CD8-positive, alpha-beta memory T cell (primary cell): ENCODE measurements around the gene TRNT1. TPM values are rescaled to one million over a fixed set of nuclear protein-coding genes. Genes with fewer than 3 reads are reported as not detected.

Experiments used
- CTCF ChIA-PET: fragments of 350-600 bp; sonication (Branson Sonifier 250); formaldehyde crosslinking; loops from one replicate; lab custom pipeline; 2021; ENCODE audit warnings: antibody characterized with exemption; lab: Charles Lee
- POLR2A ChIA-PET: fragments of 350-600 bp; sonication (Branson Sonifier 250); formaldehyde crosslinking; loops from one replicate; lab custom pipeline; 2021; ENCODE audit warnings: antibody characterized with exemption; lab: Charles Lee
- DNase-seq, 5 donors: peaks; one replicate each; pipeline versions ENCODE4 v3.0.0 to v3.0.0-alpha.2; 2020 to 2022; ENCODE audit warnings: mixed read lengths in 1 of 5
- H3K27ac ChIP-seq: one replicate; pipeline ENCODE4 v1.7.0; 2013; ENCODE audit warnings: low read depth, mild to moderate bottlenecking, low read length, moderate library complexity
- H3K27me3 ChIP-seq: 2 replicates; pipeline ENCODE4 v1.7.0; 2013; ENCODE audit warnings: low read length, mild to moderate bottlenecking; ENCODE audit not compliant: insufficient read depth, poor library complexity, severe bottlenecking
- H3K36me3 ChIP-seq: 2 replicates; pipeline ENCODE4 v1.7.0; 2013; ENCODE audit warnings: mild to moderate bottlenecking, low read length, moderate library complexity; ENCODE audit not compliant: insufficient read depth
- H3K4me1 ChIP-seq: 2 replicates; pipeline ENCODE4 v1.7.0; 2013; ENCODE audit warnings: mild to moderate bottlenecking, low read length, moderate library complexity; ENCODE audit not compliant: insufficient read depth
- H3K4me3 ChIP-seq: 2 replicates; pipeline ENCODE4 v1.7.0; 2013; ENCODE audit warnings: mild to moderate bottlenecking, low read length
- H3K9me3 ChIP-seq: 2 replicates; pipeline ENCODE4 v1.7.0; 2013; ENCODE audit warnings: mild to moderate bottlenecking, low read length
- H3K27ac Mint-ChIP-seq, 8 donors: one replicate each; pipeline ENCODE4 v1.8.0; 2020 to 2021; ENCODE audit warnings: mixed read lengths in 8 of 8, mild to moderate bottlenecking in 6 of 8, inconsistent platforms in 3 of 8, moderate library complexity in 3 of 8
- H3K27me3 Mint-ChIP-seq, 2 donors: one replicate each; pipeline ENCODE4 v1.8.0; 2020 to 2021; ENCODE audit warnings: mixed read lengths in 2 of 2, mild to moderate bottlenecking in 1 of 2, moderate library complexity in 1 of 2
- H3K36me3 Mint-ChIP-seq, 3 donors: one replicate each; pipeline ENCODE4 v1.8.0; 2020 to 2021; ENCODE audit warnings: mixed read lengths in 3 of 3, inconsistent platforms in 1 of 3, mild to moderate bottlenecking in 1 of 3
- H3K4me1 Mint-ChIP-seq, 3 donors: one replicate each; pipeline ENCODE4 v1.8.0; 2020 to 2021; ENCODE audit warnings: mixed read lengths in 3 of 3, inconsistent platforms in 1 of 3, mild to moderate bottlenecking in 1 of 3
- H3K4me3 Mint-ChIP-seq, 7 donors: one replicate each; pipeline ENCODE4 v1.8.0; 2020 to 2021; ENCODE audit warnings: mixed read lengths in 7 of 7, mild to moderate bottlenecking in 6 of 7, moderate library complexity in 4 of 7, inconsistent platforms in 2 of 7
- H3K9me3 Mint-ChIP-seq, 5 donors: one replicate each; pipeline ENCODE4 v1.8.0; 2020 to 2022; ENCODE audit warnings: mixed read lengths in 5 of 5, mild to moderate bottlenecking in 3 of 5, moderate library complexity in 2 of 5, inconsistent platforms in 1 of 5
- polyA plus RNA-seq: library from polyadenylated mRNA; unstranded; fragments of 300-500 nt; fragmentation: Illumina TruSeq; gene quantifications from one replicate; pipeline ENCODE4 v1.2.3, GENCODE V29; 2021
- total RNA-seq, 2 experiments: library from RNA; stranded (reverse); gene quantifications; one replicate each; pipeline ENCODE4 v1.2.3, GENCODE V29; 2021

TRNT1 gene
- total and polyA plus RNA-seq, 3 experiments from 2014 or later = 20.4 to 60.2 (median 58.9) TPM

- ChIA-PET POLR2A (no interaction called here), CTCF (no interaction called here)
- no peaks in the 10 kb centered on the region for H3K27me3 ChIP-seq
- H3K4me1 ChIP-seq = no peaks in the 10 kb centered on the region
- H3K9me3 ChIP-seq = no peaks in the 10 kb centered on the region
- peak overlapping the region in 4 of 8 donors; percentile 12 to 61 (median 40) for H3K27ac Mint-ChIP-seq
- H3K4me1 Mint-ChIP-seq = peaks cover 20 to 37% (median 31%) of the 10 kb centered on the region in 3 donors
- no peaks in the 10 kb centered on the region for H3K27me3 Mint-ChIP-seq
- peaks cover 50% of the 10 kb centered on the region for H3K36me3 ChIP-seq
- H3K4me3 ChIP-seq = no peak overlapping the region
- H3K36me3 Mint-ChIP-seq = peaks cover 4 to 91% (median 42%) of the 10 kb centered on the region in 3 donors
- no peaks in the 10 kb centered on the region for H3K9me3 Mint-ChIP-seq
- H3K27ac ChIP-seq = no peak overlapping the region
- no peak overlapping the region for H3K4me3 Mint-ChIP-seq
- no peak for DNase-seq
These were observed 15.2 kb downstream of the TRNT1 start for GRCh38 chr3:3141939-3142338.

- no peak overlapping the region for H3K4me3 ChIP-seq
- H3K9me3 Mint-ChIP-seq = no peaks in the 10 kb centered on the region
- H3K4me1 ChIP-seq = peaks cover 4% of the 10 kb centered on the region
- peak overlapping the region in 6 of 8 donors; percentile 2 to 73 (median 32) for H3K27ac Mint-ChIP-seq
- peaks cover 38% of the 10 kb centered on the region for H3K36me3 ChIP-seq
- ChIA-PET CTCF (no interaction called here), POLR2A (no interaction called here)
- no peak overlapping the region for H3K4me3 Mint-ChIP-seq
- H3K27me3 Mint-ChIP-seq = no peaks in the 10 kb centered on the region
- H3K27me3 ChIP-seq = no peaks in the 10 kb centered on the region
- no peaks in the 10 kb centered on the region for H3K9me3 ChIP-seq
- H3K4me1 Mint-ChIP-seq = peaks cover 14 to 35% (median 33%) of the 10 kb centered on the region in 3 donors
- H3K27ac ChIP-seq = no peak overlapping the region
- H3K36me3 Mint-ChIP-seq = peaks cover 7 to 88% (median 32%) of the 10 kb centered on the region in 3 donors
- no peak for DNase-seq
These were observed 19.1 kb downstream of the TRNT1 start for GRCh38 chr3:3145831-3146230.

- H3K36me3 ChIP-seq = peaks cover 40% of the 10 kb centered on the region
- H3K4me3 Mint-ChIP-seq = no peak overlapping the region
- no peaks in the 10 kb centered on the region for H3K9me3 Mint-ChIP-seq
- no peak for DNase-seq
- no peaks in the 10 kb centered on the region for H3K9me3 ChIP-seq
- no peaks in the 10 kb centered on the region for H3K27me3 ChIP-seq
- no peak overlapping the region for H3K27ac ChIP-seq
- H3K4me3 ChIP-seq = no peak overlapping the region
- ChIA-PET POLR2A (no interaction called here), CTCF (no interaction called here)
- peaks cover 11 to 51% (median 48%) of the 10 kb centered on the region in 3 donors for H3K4me1 Mint-ChIP-seq
- peak overlapping the region in 6 of 8 donors; percentile 17 to 93 (median 78) for H3K27ac Mint-ChIP-seq
- H3K36me3 Mint-ChIP-seq = peaks cover 7 to 87% (median 31%) of the 10 kb centered on the region in 3 donors
- no peaks in the 10 kb centered on the region for H3K27me3 Mint-ChIP-seq
- H3K4me1 ChIP-seq = peaks cover 4% of the 10 kb centered on the region
These were observed 22.8 kb downstream of the TRNT1 start for GRCh38 chr3:3149560-3149959.

- Histone ChIP-seq H3K27ac (no peak overlapping the region), H3K27me3 (no peaks in the 10 kb centered on the region), H3K36me3 (peaks cover 47% of the 10 kb centered on the region), H3K9me3 (no peaks in the 10 kb centered on the region), H3K4me3 (no peak overlapping the region), H3K4me1 (peaks cover 4% of the 10 kb centered on the region)
- peak overlapping the region in 7 of 8 donors; percentile 14 to 68 (median 36) for H3K27ac Mint-ChIP-seq
- H3K4me3 Mint-ChIP-seq = no peak overlapping the region
- no peaks in the 10 kb centered on the region for H3K27me3 Mint-ChIP-seq
- ChIA-PET CTCF (interaction anchor here (1.0 kb wide), 1 partner anchor 19 kb away, joined by 3 read pairs; no protein-coding TSS in a partner anchor), POLR2A (interaction anchor here (0.6 to 0.7 kb wide), 2 partner anchors 21 to 22 kb away, joined by 3 to 6 read pairs; no protein-coding TSS in a partner anchor)
- H3K9me3 Mint-ChIP-seq = no peaks in the 10 kb centered on the region
- H3K36me3 Mint-ChIP-seq = peaks cover 7 to 88% (median 24%) of the 10 kb centered on the region in 3 donors
- H3K4me1 Mint-ChIP-seq = peaks cover 15 to 63% (median 59%) of the 10 kb centered on the region in 3 donors
- DNase-seq = no peak
These were observed 24.8 kb downstream of the TRNT1 start for GRCh38 chr3:3151513-3151912.

- POLR2A ChIA-PET = no interaction called here
- peak overlapping the region in 7 of 8 donors; percentile 3 to 85 (median 56) for H3K27ac Mint-ChIP-seq
These were observed 28.3 kb downstream of the TRNT1 start for GRCh38 chr3:3154879-3155610.

GRCh38 chr3:3157484-3157883, 30.7 kb downstream of the TRNT1 start:
- no peak for DNase-seq
- peaks cover 32 to 77% (median 64%) of the 10 kb centered on the region in 3 donors for H3K4me1 Mint-ChIP-seq
- H3K36me3 ChIP-seq = peaks cover 62% of the 10 kb centered on the region
- no peaks in the 10 kb centered on the region for H3K27me3 Mint-ChIP-seq
- H3K9me3 Mint-ChIP-seq = no peaks in the 10 kb centered on the region
- peaks cover 4 to 93% (median 30%) of the 10 kb centered on the region in 3 donors for H3K36me3 Mint-ChIP-seq
- no peak overlapping the region for H3K4me3 ChIP-seq
- CTCF ChIA-PET = no interaction called here
- H3K4me3 Mint-ChIP-seq = no peak overlapping the region
- H3K27ac Mint-ChIP-seq = peak overlapping the region in 5 of 8 donors; percentile 13 to 85 (median 79)
- no peak overlapping the region for H3K27ac ChIP-seq
- POLR2A ChIA-PET = no interaction called here
- no peaks in the 10 kb centered on the region for H3K27me3 ChIP-seq
- no peaks in the 10 kb centered on the region for H3K9me3 ChIP-seq
- peaks cover 13% of the 10 kb centered on the region for H3K4me1 ChIP-seq

More at GRCh38 chr3:3154879-3155610, 28.3 kb downstream of the TRNT1 start:
- H3K9me3 Mint-ChIP-seq = no peaks in the 10 kb centered on the region
- H3K4me1 Mint-ChIP-seq = peaks cover 26 to 75% (median 68%) of the 10 kb centered on the region in 3 donors
- Histone ChIP-seq H3K27me3 (no peaks in the 10 kb centered on the region), H3K4me3 (no peak overlapping the region), H3K36me3 (peaks cover 63% of the 10 kb centered on the region), H3K4me1 (peaks cover 13% of the 10 kb centered on the region), H3K27ac (no peak overlapping the region), H3K9me3 (no peaks in the 10 kb centered on the region)
- no peak overlapping the region for H3K4me3 Mint-ChIP-seq
- H3K36me3 Mint-ChIP-seq = peaks cover 7 to 93% (median 26%) of the 10 kb centered on the region in 3 donors
- DNase-seq = no peak
- H3K27me3 Mint-ChIP-seq = no peaks in the 10 kb centered on the region
- CTCF ChIA-PET = interaction anchor here (1.1 kb wide), 1 partner anchor 15 kb away, joined by 3 read pairs; no protein-coding TSS in a partner anchor

- Mint-ChIP-seq H3K4me3 (no peak overlapping the region), H3K36me3 (peaks cover 3 to 96% (median 28%) of the 10 kb centered on the region in 3 donors), H3K9me3 (no peaks in the 10 kb centered on the region), H3K27me3 (no peaks in the 10 kb centered on the region), H3K27ac (peak overlapping the region in 6 of 8 donors; percentile 44 to 85 (median 65)), H3K4me1 (peaks cover 57 to 89% (median 79%) of the 10 kb centered on the region in 3 donors)
- H3K36me3 ChIP-seq = peaks cover 74% of the 10 kb centered on the region
- peaks cover 18% of the 10 kb centered on the region for H3K4me1 ChIP-seq
- ChIA-PET CTCF (no interaction called here), POLR2A (no interaction called here)
- H3K27ac ChIP-seq = no peak overlapping the region
- DNase-seq = no peak
- no peak overlapping the region for H3K4me3 ChIP-seq
- no peaks in the 10 kb centered on the region for H3K27me3 ChIP-seq
- H3K9me3 ChIP-seq = no peaks in the 10 kb centered on the region
These were observed 34.1 kb downstream of the TRNT1 start for GRCh38 chr3:3160826-3161225.

- H3K4me1 ChIP-seq = peaks cover 23% of the 10 kb centered on the region
- no peaks in the 10 kb centered on the region for H3K27me3 ChIP-seq
- POLR2A ChIA-PET = no interaction called here
- DNase-seq = no peak
- H3K9me3 Mint-ChIP-seq = no peaks in the 10 kb centered on the region
- peaks cover 60 to 77% (median 77%) of the 10 kb centered on the region in 3 donors for H3K4me1 Mint-ChIP-seq
- H3K36me3 Mint-ChIP-seq = peaks cover 12 to 86% (median 32%) of the 10 kb centered on the region in 3 donors
- H3K4me3 ChIP-seq = no peak overlapping the region
- no peaks in the 10 kb centered on the region for H3K27me3 Mint-ChIP-seq
- no peaks in the 10 kb centered on the region for H3K9me3 ChIP-seq
- H3K4me3 Mint-ChIP-seq = no peak overlapping the region
- no peak overlapping the region for H3K27ac ChIP-seq
- H3K27ac Mint-ChIP-seq = peak overlapping the region in 7 of 8 donors; percentile 40 to 84 (median 71)
- peaks cover 53% of the 10 kb centered on the region for H3K36me3 ChIP-seq
- CTCF ChIA-PET = no interaction called here
These were observed 38.5 kb downstream of the TRNT1 start for GRCh38 chr3:3165241-3165640.
